WI38 (cell line): ENCODE data around the gene LNPEP.

Source experiments
- H3K4me3 ChIP-seq: 2 replicates; pipeline ENCODE4 v1.5.1; 2011; ENCODE audit warnings: low read depth, mild to moderate bottlenecking, control low read depth, low read length
- TF ChIP-seq, protein P1 (sequence below): IDR thresholded peaks from 2 replicates; pipeline ENCODE4 v1.5.1; 2012; ENCODE audit warnings: low read depth, mild to moderate bottlenecking, control low read depth, low read length

The LNPEP gene

DNA sequence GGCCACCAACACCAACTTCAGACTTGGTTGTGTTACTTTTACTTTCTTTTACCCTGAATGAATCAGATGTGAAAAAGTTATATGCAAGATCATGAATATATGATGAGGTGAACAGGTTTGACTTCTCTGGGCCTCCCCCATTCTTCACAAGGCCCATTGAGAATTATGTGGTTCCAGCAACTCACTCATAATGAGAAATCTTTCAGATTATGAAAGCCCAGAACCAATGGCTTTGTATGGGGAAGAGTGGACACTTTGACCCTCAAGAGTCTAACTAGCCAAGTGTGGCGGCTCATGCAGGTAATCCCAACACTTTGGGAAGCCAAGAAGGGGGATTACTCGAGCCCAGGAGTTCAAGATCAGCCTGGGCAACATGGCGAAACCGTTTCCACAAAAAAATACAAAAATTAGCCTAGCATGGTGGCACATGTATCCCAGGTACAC is 16.1 kb upstream of the LNPEP start:
- TF ChIP-seq, protein P1, sequence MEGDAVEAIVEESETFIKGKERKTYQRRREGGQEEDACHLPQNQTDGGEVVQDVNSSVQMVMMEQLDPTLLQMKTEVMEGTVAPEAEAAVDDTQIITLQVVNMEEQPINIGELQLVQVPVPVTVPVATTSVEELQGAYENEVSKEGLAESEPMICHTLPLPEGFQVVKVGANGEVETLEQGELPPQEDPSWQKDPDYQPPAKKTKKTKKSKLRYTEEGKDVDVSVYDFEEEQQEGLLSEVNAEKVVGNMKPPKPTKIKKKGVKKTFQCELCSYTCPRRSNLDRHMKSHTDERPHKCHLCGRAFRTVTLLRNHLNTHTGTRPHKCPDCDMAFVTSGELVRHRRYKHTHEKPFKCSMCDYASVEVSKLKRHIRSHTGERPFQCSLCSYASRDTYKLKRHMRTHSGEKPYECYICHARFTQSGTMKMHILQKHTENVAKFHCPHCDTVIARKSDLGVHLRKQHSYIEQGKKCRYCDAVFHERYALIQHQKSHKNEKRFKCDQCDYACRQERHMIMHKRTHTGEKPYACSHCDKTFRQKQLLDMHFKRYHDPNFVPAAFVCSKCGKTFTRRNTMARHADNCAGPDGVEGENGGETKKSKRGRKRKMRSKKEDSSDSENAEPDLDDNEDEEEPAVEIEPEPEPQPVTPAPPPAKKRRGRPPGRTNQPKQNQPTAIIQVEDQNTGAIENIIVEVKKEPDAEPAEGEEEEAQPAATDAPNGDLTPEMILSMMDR = no peak

DNA sequence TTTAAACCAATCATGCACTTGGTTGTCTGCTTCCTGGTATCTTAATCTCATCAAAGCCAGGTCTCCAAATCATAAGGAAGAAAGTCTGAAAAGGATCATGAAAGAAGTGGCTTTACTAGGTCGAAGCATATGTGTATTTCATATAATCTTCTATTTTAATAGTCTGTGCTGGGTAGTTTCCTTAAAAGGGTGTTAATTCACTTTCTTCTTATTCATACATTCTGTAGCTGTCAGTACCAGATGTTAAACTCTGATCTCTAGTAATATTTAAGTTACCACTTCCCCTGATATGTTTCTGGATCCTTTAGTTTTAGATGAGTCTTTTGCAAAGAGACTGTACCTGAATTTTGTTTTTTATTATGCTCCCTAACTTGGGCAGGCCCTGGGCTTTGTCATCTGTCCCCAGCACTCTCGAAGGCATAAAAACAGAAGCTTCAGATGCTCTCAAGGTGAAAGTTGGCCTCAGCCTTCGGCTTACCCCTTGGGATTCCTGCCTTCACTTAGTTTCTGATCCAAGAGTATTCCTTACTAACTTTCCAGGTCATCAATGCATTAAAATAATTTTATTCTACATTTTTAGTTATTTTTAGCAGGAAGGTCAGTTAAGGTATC is 15.0 kb upstream of the LNPEP start:
- no peak overlapping the region for H3K4me3 ChIP-seq
- TF ChIP-seq, protein P1 = no peak

More for the DNA sequence above, 16.1 kb upstream of the LNPEP start:
- H3K4me3 ChIP-seq = no peak overlapping the region

DNA sequence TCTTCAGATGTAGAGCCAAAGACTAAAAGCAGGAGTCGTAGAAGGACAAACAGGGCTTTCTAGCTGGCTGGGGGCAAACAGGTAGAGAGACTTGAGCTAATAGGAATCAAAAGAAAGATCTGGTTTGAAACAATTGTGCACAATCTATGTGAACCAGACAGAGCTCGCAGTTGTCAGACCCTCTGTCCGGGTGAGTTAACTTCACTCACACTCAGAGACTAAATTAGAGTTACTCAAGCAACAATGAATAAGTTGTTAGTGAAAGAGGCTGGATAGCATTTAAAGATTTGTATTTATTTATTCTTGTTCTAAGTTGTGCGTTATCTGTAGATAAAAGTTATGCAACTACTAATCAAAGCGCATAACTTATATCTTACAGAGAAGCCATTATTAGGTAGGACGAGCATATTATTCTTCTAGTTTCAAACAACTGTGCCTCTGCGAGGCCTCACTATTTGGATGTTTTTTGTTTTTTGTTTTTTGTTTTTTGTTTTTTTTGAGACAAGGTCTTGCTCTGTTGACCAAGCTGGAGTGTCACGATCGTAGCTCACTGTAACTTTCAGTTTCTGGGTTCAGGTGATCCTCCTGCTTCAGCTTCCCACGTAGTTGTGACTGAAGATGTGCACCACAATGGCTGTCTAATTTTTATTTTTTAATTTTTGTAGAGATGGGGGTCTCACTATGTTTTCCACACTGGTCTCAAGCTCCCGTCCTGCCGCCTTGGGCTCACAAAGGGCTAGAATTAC is 13.2 kb upstream of the LNPEP start:
- no peak overlapping the region for H3K4me3 ChIP-seq
- TF ChIP-seq, protein P1 = no peak

DNA sequence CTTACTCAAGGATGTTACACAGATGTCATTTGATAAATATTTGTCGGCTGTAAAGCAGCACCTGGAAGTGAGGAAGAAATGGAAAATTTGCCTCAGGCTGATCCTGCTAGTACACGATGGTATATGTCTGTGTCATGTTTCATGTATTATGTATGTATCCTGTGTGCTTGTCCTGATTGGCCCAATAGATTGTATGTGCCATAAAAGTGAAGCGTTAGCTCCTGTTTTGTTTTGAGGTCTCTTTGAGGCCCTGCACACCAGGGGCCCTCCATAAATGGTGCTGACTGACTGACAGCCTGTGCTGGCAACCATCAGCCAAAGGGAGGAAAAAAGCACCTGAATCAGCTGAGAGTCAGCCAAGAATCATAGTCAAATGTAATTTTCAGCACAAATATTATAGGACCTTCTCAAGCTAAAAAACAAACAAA is 11.8 kb upstream of the LNPEP start:
- TF ChIP-seq, protein P1 = no peak
- H3K4me3 ChIP-seq = no peak overlapping the region

DNA sequence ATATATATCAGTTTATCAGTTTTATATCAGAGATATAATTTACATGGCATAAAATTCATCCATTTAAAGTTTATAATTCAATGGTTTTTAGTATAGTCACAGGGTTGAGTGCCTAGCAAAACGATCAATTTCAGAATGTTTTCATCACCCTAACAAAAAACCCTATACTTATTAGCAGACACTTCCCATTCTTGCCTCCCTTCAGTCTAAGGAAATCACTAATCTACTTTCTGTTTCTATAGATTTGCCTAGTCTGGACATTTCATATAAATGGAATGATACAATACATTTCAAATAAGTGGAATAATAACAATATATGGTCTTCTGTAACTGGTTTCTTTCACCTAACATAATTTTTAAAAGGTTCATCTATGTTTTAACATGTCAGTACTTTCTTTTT is 9.6 kb upstream of the LNPEP start:
- no peak overlapping the region for H3K4me3 ChIP-seq

DNA sequence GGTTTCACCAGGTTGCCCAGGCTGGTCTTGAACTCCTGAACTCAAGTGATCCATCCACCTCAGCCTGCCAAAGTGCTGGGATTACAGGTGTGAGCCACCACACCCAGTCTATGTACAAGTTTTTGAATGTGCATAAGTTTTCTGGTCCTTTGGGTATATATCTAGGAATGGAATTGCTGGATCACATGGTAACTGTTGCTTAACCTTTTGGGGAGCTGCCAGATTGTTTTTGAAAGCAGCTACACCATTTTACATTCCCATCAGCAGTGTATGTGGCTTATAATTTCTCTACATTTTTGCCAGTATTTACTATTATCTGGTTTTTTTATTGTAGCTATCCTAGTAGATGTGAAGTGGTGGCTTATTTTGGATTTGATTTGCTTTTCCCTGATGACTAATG is 8.9 kb upstream of the LNPEP start:
- TF ChIP-seq, protein P1 = no peak
- H3K4me3 ChIP-seq = no peak overlapping the region

More for the DNA sequence above, 9.6 kb upstream of the LNPEP start:
- TF ChIP-seq, protein P1 = no peak

DNA sequence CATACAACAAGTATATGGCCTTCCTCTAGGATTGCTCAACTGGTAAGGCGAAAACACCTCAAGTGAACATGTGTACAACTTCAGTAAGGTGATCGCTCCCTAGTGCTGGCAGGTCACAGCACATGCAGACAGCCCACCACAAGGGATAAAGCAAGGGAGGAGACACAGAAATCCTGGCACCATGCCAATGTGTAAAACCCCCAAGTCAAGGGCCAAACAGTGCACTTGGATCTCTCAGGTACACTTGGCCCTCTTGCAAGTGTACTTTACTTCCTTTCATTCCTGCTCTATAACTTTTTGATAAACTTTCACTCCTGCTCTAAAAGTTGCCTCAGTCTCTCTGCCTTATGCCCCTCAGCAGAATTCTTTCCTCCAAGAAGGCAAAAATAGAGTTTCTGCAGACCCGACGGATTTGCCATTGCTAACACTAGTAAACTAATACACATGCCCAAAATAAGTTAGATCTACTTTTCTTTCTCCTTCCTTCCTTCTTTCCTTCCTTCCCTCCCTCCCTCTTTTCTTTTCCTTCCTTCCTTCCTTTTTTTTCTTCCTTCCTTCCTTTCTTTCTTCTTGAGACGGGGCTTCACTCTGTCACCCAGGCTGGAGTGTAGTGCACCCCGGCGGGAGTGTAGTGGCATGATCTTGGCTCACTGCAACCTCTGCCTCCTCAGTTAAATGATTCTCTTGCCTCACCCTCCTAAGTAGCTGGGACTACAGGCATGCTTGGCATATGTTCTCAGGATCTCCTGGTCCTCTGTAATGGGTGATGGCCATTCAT is 6.8 kb upstream of the LNPEP start:
- TF ChIP-seq, protein P1 = no peak
- no peak overlapping the region for H3K4me3 ChIP-seq
